LNCAP (cell line): Measurements from ENCODE around the gene CHD9NB.

Experiments used
- CTCF ChIP-seq: fragments of 450-650 bp; IDR thresholded peaks from 2 replicates; pipeline ENCODE4 v1.5.1; 2017; ENCODE audit warnings: mild to moderate bottlenecking

Gene CHD9NB

GRCh38 chr16:53036066-53036465, 16.6 kb downstream of the CHD9NB start:
- no peak for TF ChIP-seq CTCF

- no peak for TF ChIP-seq CTCF
Measured at GRCh38 chr16:53035176-53035942, 17.3 kb downstream of the CHD9NB start.

GRCh38 chr16:53034306-53034705, 18.4 kb downstream of the CHD9NB start:
- TF ChIP-seq CTCF, result no peak

GRCh38 chr16:53031323-53031942, 21.3 kb downstream of the CHD9NB start:
- TF ChIP-seq CTCF, result no peak

- no peak for TF ChIP-seq CTCF
Measured at GRCh38 chr16:53029971-53030370, 22.7 kb downstream of the CHD9NB start.

GRCh38 chr16:53024045-53024444, 28.7 kb downstream of the CHD9NB start:
- TF ChIP-seq CTCF, result no peak

GRCh38 chr16:53022374-53022773, 30.3 kb downstream of the CHD9NB start:
- TF ChIP-seq CTCF, result peak; percentile 66
